ENCODE results near the gene CRYBB3. TPM values are rescaled to one million over a fixed set of nuclear protein-coding genes. Genes with fewer than 3 reads are reported as not detected.

CRYBB3 gene
- total and polyA plus RNA-seq, 9 of the 15 experiments (the other 6 are each of a cell fraction or from before 2014, with no cell fraction given), result not detected

DNA sequence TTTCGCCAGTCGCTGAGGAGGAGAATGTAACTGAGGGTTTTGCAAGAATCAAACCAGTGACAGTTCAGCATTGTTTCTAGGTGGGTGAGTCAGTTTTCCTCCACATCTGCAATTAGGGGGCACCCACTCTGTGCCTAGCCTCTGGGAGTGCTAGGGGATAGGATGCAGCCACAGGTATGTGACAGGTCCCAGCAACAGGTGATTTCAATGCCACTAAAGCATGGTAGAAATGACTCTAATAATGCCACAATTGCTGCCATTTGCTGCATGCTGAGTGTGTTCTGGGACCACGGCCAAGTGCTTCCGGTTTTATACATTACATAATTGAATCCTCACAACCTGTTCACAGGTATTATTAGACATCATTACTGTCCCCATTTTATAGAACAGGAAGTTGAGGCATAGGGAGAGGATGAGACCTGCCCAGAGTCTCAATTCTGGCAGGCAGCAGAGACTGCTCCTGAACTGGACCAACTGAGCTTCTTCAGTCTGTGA is 20.3 kb downstream of the CRYBB3 start:
- no peak overlapping the region for H3K4me2 ChIP-seq (ENCODE audit: insufficient read depth, low read length)
- H3K27ac ChIP-seq (ENCODE audit: extremely low read depth, low read depth, low read length), result no peak overlapping the region
- ChIA-PET CTCF (ENCODE audit: low intra/inter-chr PET ratio) (no interaction called here), POLR2A (no interaction called here)
- ATAC-seq, result no peak
- no peak overlapping the region for H3K9ac ChIP-seq (ENCODE audit: insufficient read depth in 1 of 2, low read depth in 2 of 2, low read length in 2 of 2)
- no peaks in the 10 kb centered on the region for H4K20me1 ChIP-seq (replicated peaks; ENCODE audit: control insufficient read depth, insufficient read depth, low read length)
- no peaks in the 10 kb centered on the region for H3K79me2 ChIP-seq (ENCODE audit: control insufficient read depth, insufficient read depth, low read length)
- FAIRE-seq, result no peak
- no peaks in the 10 kb centered on the region for H3K9me3 ChIP-seq (replicated peaks; ENCODE audit: control insufficient read depth, insufficient read depth, low read depth, low read length)
- BruUV-seq (replicated peaks), result no TSS peak
- no peak overlapping the region for H2AFZ ChIP-seq (ENCODE audit: low read depth, low read length)
- no peaks in the 10 kb centered on the region for H3K9me1 ChIP-seq (ENCODE audit: control insufficient read depth, insufficient read depth, low read length)
- H3K4me1 ChIP-seq (replicated peaks in 1 of 2; ENCODE audit: control insufficient read depth in 2 of 2, insufficient read depth in 2 of 2, low read length in 2 of 2), result no peaks in the 10 kb centered on the region
- intact Hi-C loops (cut with micrococcal nuclease) (no loop called here), in situ Hi-C loops (cut with MboI) (loop anchor here (10.0 to 25.0 kb wide), 2 partner anchors 235 to 1117 kb away; no protein-coding TSS in a partner anchor)
- DNase-seq (ENCODE audit: extremely low read depth in 1 of 4, low spot score in 3 of 4), result no peak
- H3K27me3 ChIP-seq (ENCODE audit: control insufficient read depth in 2 of 2, insufficient read depth in 2 of 2, low read length in 2 of 2), result peaks cover 0 to 4% of the 10 kb centered on the region in 2 experiments; a peak in 2 of 5 replicates
- 2% methylated on average over 4 of the region's 4 CpGs for WGBS (ENCODE audit: insufficient coverage, low coverage, missing lambda C conversion rate)
- TF ChIP-seq, protein P1, sequence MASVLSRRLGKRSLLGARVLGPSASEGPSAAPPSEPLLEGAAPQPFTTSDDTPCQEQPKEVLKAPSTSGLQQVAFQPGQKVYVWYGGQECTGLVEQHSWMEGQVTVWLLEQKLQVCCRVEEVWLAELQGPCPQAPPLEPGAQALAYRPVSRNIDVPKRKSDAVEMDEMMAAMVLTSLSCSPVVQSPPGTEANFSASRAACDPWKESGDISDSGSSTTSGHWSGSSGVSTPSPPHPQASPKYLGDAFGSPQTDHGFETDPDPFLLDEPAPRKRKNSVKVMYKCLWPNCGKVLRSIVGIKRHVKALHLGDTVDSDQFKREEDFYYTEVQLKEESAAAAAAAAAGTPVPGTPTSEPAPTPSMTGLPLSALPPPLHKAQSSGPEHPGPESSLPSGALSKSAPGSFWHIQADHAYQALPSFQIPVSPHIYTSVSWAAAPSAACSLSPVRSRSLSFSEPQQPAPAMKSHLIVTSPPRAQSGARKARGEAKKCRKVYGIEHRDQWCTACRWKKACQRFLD (CRISPR knock-in tag; IDR thresholded peaks at IDR 0.05), result no peak
- TF ChIP-seq MAFF (IDR thresholded peaks at IDR 0.05; ENCODE audit: low read length), result no peak
- TF ChIP-seq, protein P2, sequence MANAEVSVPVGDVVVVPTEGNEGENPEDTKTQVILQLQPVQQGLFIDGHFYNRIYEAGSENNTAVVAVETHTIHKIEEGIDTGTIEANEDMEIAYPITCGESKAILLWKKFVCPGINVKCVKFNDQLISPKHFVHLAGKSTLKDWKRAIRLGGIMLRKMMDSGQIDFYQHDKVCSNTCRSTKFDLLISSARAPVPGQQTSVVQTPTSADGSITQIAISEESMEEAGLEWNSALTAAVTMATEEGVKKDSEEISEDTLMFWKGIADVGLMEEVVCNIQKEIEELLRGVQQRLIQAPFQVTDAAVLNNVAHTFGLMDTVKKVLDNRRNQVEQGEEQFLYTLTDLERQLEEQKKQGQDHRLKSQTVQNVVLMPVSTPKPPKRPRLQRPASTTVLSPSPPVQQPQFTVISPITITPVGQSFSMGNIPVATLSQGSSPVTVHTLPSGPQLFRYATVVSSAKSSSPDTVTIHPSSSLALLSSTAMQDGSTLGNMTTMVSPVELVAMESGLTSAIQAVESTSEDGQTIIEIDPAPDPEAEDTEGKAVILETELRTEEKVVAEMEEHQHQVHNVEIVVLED (CRISPR knock-in tag; IDR thresholded peaks at IDR 0.05), result no peak
- TF ChIP-seq DMBX1 (CRISPR knock-in tag; IDR thresholded peaks at IDR 0.05; ENCODE audit: borderline replicate concordance), result no peak
- no peak for TF ChIP-seq ZNF551 (CRISPR knock-in tag; IDR thresholded peaks at IDR 0.05)
- TF ChIP-seq, protein P3, sequence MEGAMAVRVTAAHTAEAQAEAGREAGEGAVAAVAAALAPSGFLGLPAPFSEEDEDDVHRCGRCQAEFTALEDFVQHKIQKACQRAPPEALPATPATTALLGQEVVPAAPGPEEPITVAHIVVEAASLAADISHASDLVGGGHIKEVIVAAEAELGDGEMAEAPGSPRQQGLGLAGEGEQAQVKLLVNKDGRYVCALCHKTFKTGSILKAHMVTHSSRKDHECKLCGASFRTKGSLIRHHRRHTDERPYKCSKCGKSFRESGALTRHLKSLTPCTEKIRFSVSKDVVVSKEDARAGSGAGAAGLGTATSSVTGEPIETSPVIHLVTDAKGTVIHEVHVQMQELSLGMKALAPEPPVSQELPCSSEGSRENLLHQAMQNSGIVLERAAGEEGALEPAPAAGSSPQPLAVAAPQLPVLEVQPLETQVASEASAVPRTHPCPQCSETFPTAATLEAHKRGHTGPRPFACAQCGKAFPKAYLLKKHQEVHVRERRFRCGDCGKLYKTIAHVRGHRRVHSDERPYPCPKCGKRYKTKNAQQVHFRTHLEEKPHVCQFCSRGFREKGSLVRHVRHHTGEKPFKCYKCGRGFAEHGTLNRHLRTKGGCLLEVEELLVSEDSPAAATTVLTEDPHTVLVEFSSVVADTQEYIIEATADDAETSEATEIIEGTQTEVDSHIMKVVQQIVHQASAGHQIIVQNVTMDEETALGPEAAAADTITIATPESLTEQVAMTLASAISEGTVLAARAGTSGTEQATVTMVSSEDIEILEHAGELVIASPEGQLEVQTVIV (CRISPR knock-in tag; IDR thresholded peaks at IDR 0.05; ENCODE audit: borderline replicate concordance), result no peak
- no peak overlapping the region for H3K4me3 ChIP-seq
- H3K36me3 ChIP-seq (ENCODE audit: control insufficient read depth, insufficient read depth, low read length), result no peaks in the 10 kb centered on the region

Data from K562 (cell line).